HepG2 (cell line): ENCODE results near the gene RING1. TPM values are rescaled to one million over a fixed set of nuclear protein-coding genes. Genes with fewer than 3 reads are reported as not detected.

Source experiments
- KIAA2018 ChIP-seq: sonication (generic); formaldehyde crosslinking; IDR thresholded peaks from 2 replicates; pipeline ENCODE4 v1.5.0; 2020; ENCODE audit warnings: mild to moderate bottlenecking, missing genetic modification reagents, borderline replicate concordance
- MXD4 ChIP-seq: IDR thresholded peaks from 2 replicates; pipeline ENCODE4 v1.6.1; 2016; ENCODE audit warnings: mild to moderate bottlenecking, missing biosample characterization, missing genetic modification reagents
- RBAK ChIP-seq: sonication (generic); formaldehyde crosslinking; IDR thresholded peaks from 2 replicates; pipeline ENCODE4 v1.5.1; 2020; ENCODE audit warnings: mild to moderate bottlenecking, missing genetic modification reagents
- SALL2 ChIP-seq: sonication (generic); formaldehyde crosslinking; IDR thresholded peaks from 2 replicates; pipeline ENCODE4 v1.8.1; 2023; ENCODE audit warnings: mild to moderate bottlenecking, missing genetic modification reagents, inconsistent platforms
- SP1 ChIP-seq, 2 experiments: fragments of 450-650 bp in 1 of 2; sonication (generic) in 1 of 2; formaldehyde crosslinking in 1 of 2; IDR thresholded peaks; 2 replicates each; pipeline versions ENCODE4 v1.4.0 to v1.6.1; 2016 to 2020; ENCODE audit warnings: missing genetic modification reagents in 1 of 2
- ZIK1 ChIP-seq: sonication (generic); formaldehyde crosslinking; IDR thresholded peaks from 2 replicates; pipeline ENCODE4 v1.5.0; 2020; ENCODE audit warnings: mild to moderate bottlenecking, low read depth, missing genetic modification reagents, borderline replicate concordance
- ZNF124 ChIP-seq: sonication (generic); formaldehyde crosslinking; IDR thresholded peaks from 2 replicates; pipeline ENCODE4 v1.4.0; 2020; ENCODE audit warnings: missing genetic modification reagents
- ZNF143 ChIP-seq: sonication (generic); formaldehyde crosslinking; IDR thresholded peaks from 2 replicates; pipeline ENCODE4 v1.4.0; 2020; ENCODE audit warnings: missing genetic modification reagents
- ZNF674 ChIP-seq: sonication (generic); formaldehyde crosslinking; IDR thresholded peaks from 2 replicates; pipeline ENCODE4 v1.5.0; 2020; ENCODE audit warnings: low read depth, mild to moderate bottlenecking, missing genetic modification reagents
- ZNF782 ChIP-seq: sonication (generic); formaldehyde crosslinking; IDR thresholded peaks from 2 replicates; pipeline ENCODE4 v1.4.0; 2020; ENCODE audit warnings: missing genetic modification reagents, mild to moderate bottlenecking, borderline replicate concordance
- polyA plus RNA-seq, 8 experiments: library from polyadenylated mRNA; depleted of rRNA in 3 of 8; stranded (reverse) in 7 of 8; unstranded in 1 of 8; fragments of >200 nt; fragmentation: Illumina TruSeq in 4 of 8; extraction: Trizol in 4 of 8; gene quantifications; 2 replicates each; pipeline versions ENCODE4 v1.2.1 to v1.2.3, GENCODE V29; 2011 to 2016; ENCODE audit warnings: low read depth in 4 of 8, missing spikeins in 1 of 8, mixed read lengths in 1 of 8; ENCODE audit not compliant: insufficient read depth in 1 of 8
- total RNA-seq, 5 experiments: library from RNA; depleted of rRNA; stranded (reverse); fragments of >200 nt; fragmentation: Illumina TruSeq; extraction: Trizol; gene quantifications; 2 replicates each; pipeline ENCODE4 v1.2.3, GENCODE V29; 2016; ENCODE audit warnings: low read depth in 1 of 5
- TF ChIP-seq, protein P1 (sequence below): sonication (generic); formaldehyde crosslinking; IDR thresholded peaks from 2 replicates; pipeline ENCODE4 v1.4.0; 2020; ENCODE audit warnings: missing genetic modification reagents
- TF ChIP-seq, protein P2 (sequence below): sonication (generic); formaldehyde crosslinking; IDR thresholded peaks from 2 replicates; pipeline ENCODE4 v1.5.0; 2020; ENCODE audit warnings: mild to moderate bottlenecking, missing genetic modification reagents
- TF ChIP-seq, protein P3 (sequence below): sonication (generic); formaldehyde crosslinking; IDR thresholded peaks from 2 replicates; pipeline ENCODE4 v1.5.0; 2020; ENCODE audit warnings: mild to moderate bottlenecking, missing genetic modification reagents, borderline replicate concordance

RING1 gene
- total and polyA plus RNA-seq, 2 of the 13 experiments (the other 11 are each of a cell fraction or from before 2014, with no cell fraction given), result 23.9 to 33.6 TPM

DNA sequence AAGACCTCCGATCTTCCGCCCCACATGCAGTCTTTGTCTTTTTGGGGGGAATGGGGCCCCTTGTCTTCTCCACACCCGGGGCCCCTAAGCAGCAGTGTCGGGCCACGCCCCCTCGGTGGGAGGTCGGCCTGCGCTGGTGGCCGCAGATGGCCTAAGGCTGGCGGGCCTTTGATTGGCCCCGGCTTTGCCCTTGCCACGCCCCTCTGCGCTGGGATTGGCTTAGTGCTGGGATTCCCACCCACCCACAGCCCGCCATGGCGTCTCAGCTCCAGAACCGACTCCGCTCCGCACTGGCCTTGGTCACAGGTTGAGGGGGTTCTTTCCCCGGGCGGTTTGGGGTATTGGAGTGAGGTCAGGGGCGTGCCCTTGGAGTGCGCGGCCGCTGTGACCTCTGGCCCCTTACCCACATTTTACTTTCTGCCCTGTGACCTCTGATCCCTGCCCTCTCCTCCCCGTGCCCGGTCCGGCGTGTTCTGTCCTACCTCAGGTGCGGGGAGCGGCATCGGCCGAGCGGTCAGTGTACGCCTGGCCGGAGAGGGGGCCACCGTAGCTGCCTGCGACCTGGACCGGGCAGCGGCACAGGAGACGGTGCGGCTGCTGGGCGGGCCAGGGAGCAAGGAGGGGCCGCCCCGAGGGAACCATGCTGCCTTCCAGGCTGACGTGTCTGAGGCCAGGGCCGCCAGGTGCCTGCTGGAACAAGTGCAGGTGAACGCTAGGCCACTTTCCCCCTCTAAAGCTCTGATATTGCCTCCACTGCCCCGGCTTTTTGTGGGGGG lies 3.7 kb upstream of the RING1 start, which contains the start of gene HSD17B8 (continued):
- TF ChIP-seq ZIK1 (CRISPR knock-in tag) (0 out of 2 replicates have a peak, but pooled peaks have one; percentile 43), RBAK (CRISPR knock-in tag) (no peak), KIAA2018 (CRISPR knock-in tag) (no peak), MXD4 (CRISPR knock-in tag) (peak; percentile 77), SP1 (IDR thresholded peaks at IDR 0.05) (no peak), SP1 (CRISPR knock-in tag; IDR thresholded peaks at IDR 0.05) (peak; percentile 97), ZNF782 (CRISPR knock-in tag) (peak; percentile 71; the same call in 1 of the 2 replicates), SALL2 (CRISPR knock-in tag) (peak; percentile 89), ZNF124 (CRISPR knock-in tag) (peak; percentile 90), ZNF143 (CRISPR knock-in tag) (no peak; the same call in 1 of the 2 replicates), ZNF674 (CRISPR knock-in tag) (0 out of 2 replicates have a peak, but pooled peaks have one; percentile 37)
- TF ChIP-seq, protein P1, sequence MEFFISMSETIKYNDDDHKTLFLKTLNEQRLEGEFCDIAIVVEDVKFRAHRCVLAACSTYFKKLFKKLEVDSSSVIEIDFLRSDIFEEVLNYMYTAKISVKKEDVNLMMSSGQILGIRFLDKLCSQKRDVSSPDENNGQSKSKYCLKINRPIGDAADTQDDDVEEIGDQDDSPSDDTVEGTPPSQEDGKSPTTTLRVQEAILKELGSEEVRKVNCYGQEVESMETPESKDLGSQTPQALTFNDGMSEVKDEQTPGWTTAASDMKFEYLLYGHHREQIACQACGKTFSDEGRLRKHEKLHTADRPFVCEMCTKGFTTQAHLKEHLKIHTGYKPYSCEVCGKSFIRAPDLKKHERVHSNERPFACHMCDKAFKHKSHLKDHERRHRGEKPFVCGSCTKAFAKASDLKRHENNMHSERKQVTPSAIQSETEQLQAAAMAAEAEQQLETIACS, result no peak; the same call in 1 of the 2 replicates
- TF ChIP-seq, protein P2, sequence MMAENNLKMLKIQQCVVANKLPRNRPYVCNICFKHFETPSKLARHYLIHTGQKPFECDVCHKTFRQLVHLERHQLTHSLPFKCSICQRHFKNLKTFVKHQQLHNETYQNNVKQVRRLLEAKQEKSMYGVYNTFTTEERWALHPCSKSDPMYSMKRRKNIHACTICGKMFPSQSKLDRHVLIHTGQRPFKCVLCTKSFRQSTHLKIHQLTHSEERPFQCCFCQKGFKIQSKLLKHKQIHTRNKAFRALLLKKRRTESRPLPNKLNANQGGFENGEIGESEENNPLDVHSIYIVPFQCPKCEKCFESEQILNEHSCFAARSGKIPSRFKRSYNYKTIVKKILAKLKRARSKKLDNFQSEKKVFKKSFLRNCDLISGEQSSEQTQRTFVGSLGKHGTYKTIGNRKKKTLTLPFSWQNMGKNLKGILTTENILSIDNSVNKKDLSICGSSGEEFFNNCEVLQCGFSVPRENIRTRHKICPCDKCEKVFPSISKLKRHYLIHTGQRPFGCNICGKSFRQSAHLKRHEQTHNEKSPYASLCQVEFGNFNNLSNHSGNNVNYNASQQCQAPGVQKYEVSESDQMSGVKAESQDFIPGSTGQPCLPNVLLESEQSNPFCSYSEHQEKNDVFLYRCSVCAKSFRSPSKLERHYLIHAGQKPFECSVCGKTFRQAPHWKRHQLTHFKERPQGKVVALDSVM, result no peak
- TF ChIP-seq, protein P3, sequence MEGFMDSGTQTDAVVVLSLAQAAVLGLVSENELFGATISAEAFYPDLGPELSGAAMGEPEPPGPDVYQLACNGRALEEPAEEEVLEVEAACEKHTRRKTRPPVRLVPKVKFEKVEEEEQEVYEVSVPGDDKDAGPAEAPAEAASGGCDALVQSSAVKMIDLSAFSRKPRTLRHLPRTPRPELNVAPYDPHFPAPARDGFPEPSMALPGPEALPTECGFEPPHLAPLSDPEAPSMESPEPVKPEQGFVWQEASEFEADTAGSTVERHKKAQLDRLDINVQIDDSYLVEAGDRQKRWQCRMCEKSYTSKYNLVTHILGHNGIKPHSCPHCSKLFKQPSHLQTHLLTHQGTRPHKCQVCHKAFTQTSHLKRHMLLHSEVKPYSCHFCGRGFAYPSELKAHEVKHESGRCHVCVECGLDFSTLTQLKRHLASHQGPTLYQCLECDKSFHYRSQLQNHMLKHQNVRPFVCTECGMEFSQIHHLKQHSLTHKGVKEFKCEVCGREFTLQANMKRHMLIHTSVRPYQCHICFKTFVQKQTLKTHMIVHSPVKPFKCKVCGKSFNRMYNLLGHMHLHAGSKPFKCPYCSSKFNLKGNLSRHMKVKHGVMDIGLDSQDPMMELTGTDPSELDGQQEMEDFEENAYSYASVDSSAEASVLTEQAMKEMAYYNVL (CRISPR knock-in tag), result peak; percentile 74; the same call in 1 of the 2 replicates
